Thyroid gland (tissue), 4 donors: ENCODE data around the gene MOBP. TPM values are rescaled to one million over a fixed set of nuclear protein-coding genes. Genes with fewer than 3 reads are reported as not detected.

Experiments used
- DNase-seq, 2 donors: peaks; one replicate each; pipeline ENCODE4 v3.0.0-alpha.2; 2019
- H3K27ac ChIP-seq, 3 donors: fragments of 200-600 bp; sonication (generic); 1 replicate in 2 of 3; 2 replicates in 1 of 3; pipeline ENCODE4 v1.5.1; 2016 to 2019; ENCODE audit warnings: mild to moderate bottlenecking in 1 of 3, moderate library complexity in 1 of 3
- H3K27me3 ChIP-seq: fragments of 200-600 bp; sonication (generic); one replicate; pipeline ENCODE4 v1.5.1; 2019
- H3K36me3 ChIP-seq, 2 donors: fragments of 200-600 bp; sonication (generic); one replicate each; pipeline ENCODE4 v1.5.1; 2016 to 2019
- H3K4me1 ChIP-seq, 2 donors: fragments of 200-600 bp; sonication (generic); one replicate each; pipeline ENCODE4 v1.5.1; 2017 to 2019
- H3K4me3 ChIP-seq, 3 donors: fragments of 200-600 bp; sonication (generic); replicated peaks in 1 of 3; 1 replicate in 2 of 3; 2 replicates in 1 of 3; pipeline ENCODE4 v1.5.1; 2016; ENCODE audit warnings: mild to moderate bottlenecking in 1 of 3
- H3K9me3 ChIP-seq: fragments of 200-600 bp; sonication (generic); one replicate; pipeline ENCODE4 v1.5.1; 2017
- POLR2A ChIP-seq, 2 donors: fragments of 450-650 bp; IDR thresholded peaks; one replicate each; pipeline ENCODE4 v1.6.1; 2017; ENCODE audit warnings: antibody characterized with exemption in 2 of 2, mild to moderate bottlenecking in 2 of 2, moderate library complexity in 1 of 2
- WGBS, 2 donors: methylation state at CpG; one replicate each; pipeline ENCODE4 v1.1.5; 2017; 5-methylcytosine and 5-hydroxymethylcytosine counted together
- intact Hi-C: fragments of 100-400 bp; cut with DNase I; formaldehyde crosslinking; loops from one replicate; pipeline ENCODE4 v1.15.1; 2023
- total RNA-seq, 4 donors: library from RNA; depleted of rRNA; stranded (reverse); fragments of >200 nt; gene quantifications; one replicate each; pipeline ENCODE4 v1.2.3, GENCODE V29; 2016
- TF ChIP-seq, protein P1 (sequence below), 6 experiments: fragments of 200-600 bp in 3 of 6; fragments of 450-650 bp in 3 of 6; sonication (generic) in 3 of 6; IDR thresholded peaks; one replicate each; pipeline ENCODE4 v1.5.1; 2016 to 2019; ENCODE audit warnings: antibody characterized with exemption in 6 of 6, mild to moderate bottlenecking in 2 of 6, inconsistent platforms in 1 of 6, moderate library complexity in 1 of 6

The MOBP gene
- total RNA-seq, 4 donors from 2014 or later, result not detected

DNA sequence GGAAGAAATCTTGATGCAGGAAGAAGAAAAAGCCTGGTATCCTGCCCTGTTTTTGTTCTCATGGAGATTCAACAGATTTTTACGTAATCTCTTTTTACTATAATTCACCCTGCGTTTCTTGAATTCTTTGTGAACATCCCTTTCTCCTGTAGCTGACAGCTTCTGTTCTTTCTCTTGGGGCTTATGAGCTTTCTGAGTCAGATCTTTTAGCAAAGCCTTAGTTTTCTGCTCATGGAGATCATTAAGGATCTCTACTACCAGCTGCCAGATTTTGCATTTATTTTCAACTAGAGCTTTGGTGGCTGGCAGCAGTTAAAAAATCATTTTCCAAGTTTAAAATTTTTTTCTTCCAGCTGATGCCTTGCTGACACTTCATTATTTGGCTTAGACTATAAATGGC, 51.6 kb downstream of the MOBP start:
- H3K27me3 ChIP-seq, result no peaks in the 10 kb centered on the region
- H3K4me1 ChIP-seq, result no peaks in the 10 kb centered on the region
- H3K9me3 ChIP-seq, result no peaks in the 10 kb centered on the region
- H3K36me3 ChIP-seq, result no peaks in the 10 kb centered on the region
- 73 to 76% methylated on average over 2 of the region's 2 CpGs for WGBS, 2 donors
- DNase-seq, result no peak
- intact Hi-C loops, result no loop called here
- H3K4me3 ChIP-seq, result no peak overlapping the region
- TF ChIP-seq, protein P1, sequence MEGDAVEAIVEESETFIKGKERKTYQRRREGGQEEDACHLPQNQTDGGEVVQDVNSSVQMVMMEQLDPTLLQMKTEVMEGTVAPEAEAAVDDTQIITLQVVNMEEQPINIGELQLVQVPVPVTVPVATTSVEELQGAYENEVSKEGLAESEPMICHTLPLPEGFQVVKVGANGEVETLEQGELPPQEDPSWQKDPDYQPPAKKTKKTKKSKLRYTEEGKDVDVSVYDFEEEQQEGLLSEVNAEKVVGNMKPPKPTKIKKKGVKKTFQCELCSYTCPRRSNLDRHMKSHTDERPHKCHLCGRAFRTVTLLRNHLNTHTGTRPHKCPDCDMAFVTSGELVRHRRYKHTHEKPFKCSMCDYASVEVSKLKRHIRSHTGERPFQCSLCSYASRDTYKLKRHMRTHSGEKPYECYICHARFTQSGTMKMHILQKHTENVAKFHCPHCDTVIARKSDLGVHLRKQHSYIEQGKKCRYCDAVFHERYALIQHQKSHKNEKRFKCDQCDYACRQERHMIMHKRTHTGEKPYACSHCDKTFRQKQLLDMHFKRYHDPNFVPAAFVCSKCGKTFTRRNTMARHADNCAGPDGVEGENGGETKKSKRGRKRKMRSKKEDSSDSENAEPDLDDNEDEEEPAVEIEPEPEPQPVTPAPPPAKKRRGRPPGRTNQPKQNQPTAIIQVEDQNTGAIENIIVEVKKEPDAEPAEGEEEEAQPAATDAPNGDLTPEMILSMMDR (IDR thresholded peaks at IDR 0.05), result no peak
- TF ChIP-seq POLR2A (IDR thresholded peaks at IDR 0.05), result no peak
- no peak overlapping the region for H3K27ac ChIP-seq

DNA sequence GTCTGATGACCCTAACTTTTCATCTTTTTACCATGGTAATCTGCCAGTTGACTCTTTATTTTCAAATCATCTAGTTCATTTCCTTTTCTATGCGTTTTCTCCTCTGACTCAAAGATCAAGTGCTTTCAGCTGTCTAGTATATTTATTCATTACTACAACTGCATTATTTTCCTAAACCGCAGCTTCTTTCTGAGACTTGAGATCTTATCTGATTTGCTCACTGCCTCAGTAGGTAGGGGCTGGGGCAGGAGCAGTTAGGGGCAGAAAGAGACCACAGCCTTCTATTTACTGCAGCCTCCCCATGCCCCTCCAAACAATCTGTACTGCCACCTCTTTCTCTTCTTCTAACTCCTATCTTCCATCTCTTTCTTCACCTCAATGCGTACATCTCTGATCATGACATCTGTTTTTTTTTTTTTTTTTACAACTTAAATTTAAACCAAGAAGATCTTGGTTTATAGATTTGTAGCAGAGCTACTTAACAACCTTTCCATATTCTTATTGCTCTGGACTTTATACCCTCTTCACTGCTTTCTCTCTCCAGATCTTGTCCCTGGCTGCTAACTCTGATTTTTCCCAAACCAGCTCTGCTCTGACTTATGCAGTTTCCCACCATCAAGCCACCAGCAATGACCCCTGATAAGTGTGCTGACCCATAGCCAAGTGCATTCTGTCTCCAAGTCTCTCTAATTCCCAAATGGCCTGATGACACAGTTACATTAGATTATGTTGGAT, 52.2 kb downstream of the MOBP start:
- no peak for TF ChIP-seq POLR2A (IDR thresholded peaks at IDR 0.05)
- TF ChIP-seq, protein P1 (IDR thresholded peaks at IDR 0.05), result no peak
- intact Hi-C loops, result no loop called here
- H3K36me3 ChIP-seq, result no peaks in the 10 kb centered on the region
- H3K27me3 ChIP-seq, result no peaks in the 10 kb centered on the region
- H3K4me3 ChIP-seq, result no peak overlapping the region
- no peaks in the 10 kb centered on the region for H3K4me1 ChIP-seq
- no peak overlapping the region for H3K27ac ChIP-seq
- H3K9me3 ChIP-seq, result no peaks in the 10 kb centered on the region
- WGBS, 2 donors, result 50 to 56% methylated on average over 3 of the region's 3 CpGs
- DNase-seq, result no peak

DNA sequence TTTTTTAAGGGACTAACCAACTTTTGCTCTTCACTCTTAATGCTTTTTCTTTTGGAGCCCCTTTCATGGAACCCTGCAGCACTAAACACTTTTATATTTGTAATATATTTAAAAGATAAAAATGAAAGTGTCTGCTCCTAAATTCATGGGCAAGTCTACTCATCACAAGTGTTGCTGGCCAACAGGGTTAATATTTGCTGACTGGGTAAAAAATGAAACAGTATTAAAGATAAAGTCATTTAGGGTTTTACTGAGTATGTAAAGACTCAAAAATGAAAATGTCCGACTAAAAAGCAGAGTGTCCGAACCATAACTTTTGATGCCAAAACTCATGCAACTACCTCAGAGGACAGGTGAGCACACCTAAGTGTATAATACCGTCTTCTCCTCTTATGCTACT, 54.0 kb downstream of the MOBP start:
- H3K36me3 ChIP-seq, result no peaks in the 10 kb centered on the region
- no peaks in the 10 kb centered on the region for H3K27me3 ChIP-seq
- no peak overlapping the region for H3K27ac ChIP-seq
- H3K4me3 ChIP-seq, result no peak overlapping the region
- H3K9me3 ChIP-seq, result no peaks in the 10 kb centered on the region
- intact Hi-C loops, result no loop called here
- no peaks in the 10 kb centered on the region for H3K4me1 ChIP-seq
- DNase-seq, result no peak
- 91 to 93% methylated on average over 3 of the region's 3 CpGs for WGBS, 2 donors
- no peak for TF ChIP-seq POLR2A (IDR thresholded peaks at IDR 0.05)
- TF ChIP-seq, protein P1 (IDR thresholded peaks at IDR 0.05), result no peak

DNA sequence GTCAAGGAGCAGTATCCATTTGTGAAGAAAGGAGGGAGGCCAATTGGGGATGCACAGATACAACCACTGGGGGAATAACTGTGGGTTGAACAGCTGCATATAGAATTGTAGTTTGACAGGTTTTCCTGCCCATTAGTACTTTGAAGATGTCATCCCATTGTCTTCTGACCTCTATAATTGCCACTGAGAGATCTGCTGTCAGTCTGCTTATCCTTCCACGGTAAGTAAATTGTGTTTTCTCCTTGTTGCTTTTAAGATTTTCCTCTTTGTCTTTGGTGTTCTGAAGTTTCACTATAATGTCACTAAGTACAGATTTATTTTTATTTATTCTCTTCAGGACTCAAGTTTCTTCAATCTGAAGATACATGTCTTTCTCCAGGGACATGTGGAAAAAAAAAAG, 56.6 kb downstream of the MOBP start:
- 81 to 89% methylated on average over 1 of the region's 1 CpG for whole genome bisulfite sequencing, 2 donors
- TF ChIP-seq POLR2A (IDR thresholded peaks at IDR 0.05), result no peak
- TF ChIP-seq, protein P1 (IDR thresholded peaks at IDR 0.05), result no peak

DNA sequence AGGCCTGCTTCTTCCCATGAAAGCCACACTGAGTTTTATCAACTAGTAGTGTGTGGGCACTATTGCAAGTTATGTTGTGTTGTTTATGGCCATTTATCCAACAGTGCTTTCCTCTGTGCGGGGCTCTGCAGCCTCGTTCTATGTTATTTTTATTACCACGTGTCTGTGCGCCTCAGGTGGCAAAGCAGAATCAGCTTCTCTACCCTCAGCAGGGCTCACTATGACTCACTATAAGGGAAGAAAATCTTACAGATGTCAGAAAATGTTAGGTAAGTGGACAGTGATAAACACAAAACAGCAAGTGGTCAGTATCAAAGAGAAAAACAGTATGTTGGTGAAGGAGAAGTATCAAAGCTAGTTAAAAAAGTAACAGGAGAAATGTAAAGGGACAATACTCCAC, 61.4 kb downstream of the MOBP start:
- no peak overlapping the region for H3K4me3 ChIP-seq
- no peaks in the 10 kb centered on the region for H3K9me3 ChIP-seq
- 66 to 77% methylated on average over 4 of the region's 4 CpGs for WGBS, 2 donors
- DNase-seq, result no peak
- TF ChIP-seq, protein P1 (IDR thresholded peaks at IDR 0.05), result no peak
- TF ChIP-seq POLR2A (IDR thresholded peaks at IDR 0.05), result no peak
- H3K27ac ChIP-seq, result no peak overlapping the region
- intact Hi-C loops, result no loop called here
- H3K27me3 ChIP-seq, result no peaks in the 10 kb centered on the region
- H3K36me3 ChIP-seq, result no peaks in the 10 kb centered on the region
- H3K4me1 ChIP-seq, result no peaks in the 10 kb centered on the region

More for the DNA sequence above, 56.6 kb downstream of the MOBP start:
- no peaks in the 10 kb centered on the region for H3K9me3 ChIP-seq
- intact Hi-C loops, result no loop called here
- no peak overlapping the region for H3K4me3 ChIP-seq
- H3K36me3 ChIP-seq, result no peaks in the 10 kb centered on the region
- no peaks in the 10 kb centered on the region for H3K4me1 ChIP-seq
- no peaks in the 10 kb centered on the region for H3K27me3 ChIP-seq
- DNase-seq, result no peak
- no peak overlapping the region for H3K27ac ChIP-seq
